GM19395 (cell line): ENCODE results near the gene VWA8.

Experiments used
- ATAC-seq: cut with Tn5 transposase; IDR thresholded peaks from one replicate; pipeline ENCODE4 v1.9.1; 2021; ENCODE audit warnings: mild to moderate bottlenecking, moderate library complexity; ENCODE audit not compliant: unreplicated experiment

The VWA8 gene

GRCh38 chr13:41565846-41566245 is 395.1 kb downstream of the VWA8 start:
- ATAC-seq = no peak

GRCh38 chr13:41565216-41565615 is 395.7 kb downstream of the VWA8 start:
- no peak for ATAC-seq

GRCh38 chr13:41563984-41564365 is 396.9 kb downstream of the VWA8 start:
- ATAC-seq = no peak

- ATAC-seq = no peak
These were observed 397.4 kb downstream of the VWA8 start for GRCh38 chr13:41563341-41563983.

- no peak for ATAC-seq
These were observed 398.2 kb downstream of the VWA8 start for GRCh38 chr13:41562541-41563178.

- no peak for ATAC-seq
These were observed 398.8 kb downstream of the VWA8 start for GRCh38 chr13:41562083-41562482.

- ATAC-seq = no peak
These were observed 399.7 kb downstream of the VWA8 start for GRCh38 chr13:41561170-41561569.

GRCh38 chr13:41558781-41559560 is 401.9 kb downstream of the VWA8 start:
- no peak for ATAC-seq

- ATAC-seq = no peak
These were observed 403.2 kb downstream of the VWA8 start for GRCh38 chr13:41557719-41558118.

GRCh38 chr13:41554626-41555386 is 406.1 kb downstream of the VWA8 start:
- peak; percentile 91 for ATAC-seq

GRCh38 chr13:41554180-41554579 is 406.7 kb downstream of the VWA8 start:
- ATAC-seq = no peak

GRCh38 chr13:41552031-41552430 is 408.9 kb downstream of the VWA8 start:
- ATAC-seq = no peak

GRCh38 chr13:41550276-41550675 is 410.6 kb downstream of the VWA8 start:
- ATAC-seq = no peak

GRCh38 chr13:41549491-41549890 is 411.4 kb downstream of the VWA8 start:
- ATAC-seq = no peak

- no peak for ATAC-seq
These were observed 412.0 kb downstream of the VWA8 start for GRCh38 chr13:41548910-41549309.

GRCh38 chr13:41548031-41548430 is 412.9 kb downstream of the VWA8 start:
- no peak for ATAC-seq

- no peak for ATAC-seq
These were observed 413.5 kb downstream of the VWA8 start for GRCh38 chr13:41547251-41548000.

- ATAC-seq = no peak
These were observed 414.3 kb downstream of the VWA8 start for GRCh38 chr13:41546372-41547190.

GRCh38 chr13:41545432-41545707 is 415.5 kb downstream of the VWA8 start:
- no peak for ATAC-seq
